ENCODE data around the gene HIRIP3.

DNA sequence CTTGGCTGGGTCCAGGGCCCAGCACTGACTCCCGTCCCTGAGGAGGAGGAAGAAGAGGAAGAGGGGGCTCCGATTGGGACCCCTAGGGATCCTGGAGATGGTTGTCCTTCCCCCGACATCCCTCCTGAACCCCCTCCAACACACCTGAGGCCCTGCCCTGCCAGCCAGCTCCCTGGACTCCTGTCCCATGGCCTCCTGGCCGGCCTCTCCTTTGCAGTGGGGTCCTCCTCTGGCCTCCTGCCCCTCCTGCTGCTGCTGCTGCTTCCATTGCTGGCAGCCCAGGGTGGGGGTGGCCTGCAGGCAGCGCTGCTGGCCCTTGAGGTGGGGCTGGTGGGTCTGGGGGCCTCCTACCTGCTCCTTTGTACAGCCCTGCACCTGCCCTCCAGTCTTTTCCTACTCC, 8.5 kb downstream of the HIRIP3 start:
- TF ChIP-seq, protein P1, sequence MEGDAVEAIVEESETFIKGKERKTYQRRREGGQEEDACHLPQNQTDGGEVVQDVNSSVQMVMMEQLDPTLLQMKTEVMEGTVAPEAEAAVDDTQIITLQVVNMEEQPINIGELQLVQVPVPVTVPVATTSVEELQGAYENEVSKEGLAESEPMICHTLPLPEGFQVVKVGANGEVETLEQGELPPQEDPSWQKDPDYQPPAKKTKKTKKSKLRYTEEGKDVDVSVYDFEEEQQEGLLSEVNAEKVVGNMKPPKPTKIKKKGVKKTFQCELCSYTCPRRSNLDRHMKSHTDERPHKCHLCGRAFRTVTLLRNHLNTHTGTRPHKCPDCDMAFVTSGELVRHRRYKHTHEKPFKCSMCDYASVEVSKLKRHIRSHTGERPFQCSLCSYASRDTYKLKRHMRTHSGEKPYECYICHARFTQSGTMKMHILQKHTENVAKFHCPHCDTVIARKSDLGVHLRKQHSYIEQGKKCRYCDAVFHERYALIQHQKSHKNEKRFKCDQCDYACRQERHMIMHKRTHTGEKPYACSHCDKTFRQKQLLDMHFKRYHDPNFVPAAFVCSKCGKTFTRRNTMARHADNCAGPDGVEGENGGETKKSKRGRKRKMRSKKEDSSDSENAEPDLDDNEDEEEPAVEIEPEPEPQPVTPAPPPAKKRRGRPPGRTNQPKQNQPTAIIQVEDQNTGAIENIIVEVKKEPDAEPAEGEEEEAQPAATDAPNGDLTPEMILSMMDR (conservative IDR thresholded peaks at IDR 0.05), result no peak
- TF ChIP-seq EZH2 (IDR thresholded peaks at IDR 0.05; ENCODE audit: low read depth), result no peak

Measured in PC-9 (cell line).